NB4 (cell line): Measurements from ENCODE around the gene EDN2.

Experiments used
- POLR2A ChIP-seq: IDR thresholded peaks from 2 replicates; pipeline ENCODE4 v1.6.1; 2011; ENCODE audit warnings: mild to moderate bottlenecking; ENCODE audit not compliant: insufficient read length; ENCODE audit errors: extremely low read depth
- TF ChIP-seq, protein P1 (sequence below): IDR thresholded peaks from one replicate; pipeline ENCODE4 v1.5.1; 2012; ENCODE audit warnings: low read depth, low read length

DNA sequence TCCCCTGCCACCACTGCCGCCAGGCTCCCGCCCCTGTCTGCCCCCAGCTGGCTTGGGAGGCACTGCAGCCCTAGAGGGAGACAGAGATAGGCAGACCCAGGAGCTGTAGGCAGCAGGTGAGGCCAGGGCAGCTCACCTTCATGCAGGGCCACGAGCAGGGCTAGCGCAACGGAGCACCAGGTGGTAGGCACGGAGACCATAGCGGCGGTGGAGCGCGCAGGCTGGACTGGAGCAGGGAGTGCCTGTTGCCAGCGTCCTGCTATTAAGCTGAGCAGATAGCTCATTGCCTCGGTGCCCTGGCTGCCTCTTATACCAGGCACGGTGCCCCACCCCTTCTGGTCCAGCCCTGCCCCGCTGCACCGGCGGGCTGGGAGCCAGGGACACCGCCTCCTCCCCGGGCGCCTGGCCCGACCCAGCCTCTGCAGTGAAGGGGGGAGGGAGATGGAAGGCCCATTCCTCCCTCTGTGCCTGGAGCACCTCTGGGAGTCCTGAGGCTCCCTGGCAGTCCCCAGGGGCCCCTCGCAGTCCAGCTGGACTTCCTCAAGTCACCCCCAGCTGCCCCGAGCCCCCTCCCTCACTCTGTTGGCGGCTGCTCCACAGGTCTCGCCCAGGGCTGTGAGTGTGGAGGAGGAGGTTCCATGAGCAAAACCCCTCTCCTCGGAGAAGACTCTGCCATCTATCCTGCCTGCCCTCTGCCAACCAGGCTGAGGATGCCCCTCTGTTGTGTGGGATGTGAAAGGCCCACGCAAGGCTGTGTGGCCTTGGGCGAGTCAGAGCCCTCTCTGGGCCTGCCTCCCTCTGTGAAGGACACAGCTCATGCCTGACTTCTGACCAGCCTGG lies at the start of gene EDN2:
- TF ChIP-seq, protein P1, sequence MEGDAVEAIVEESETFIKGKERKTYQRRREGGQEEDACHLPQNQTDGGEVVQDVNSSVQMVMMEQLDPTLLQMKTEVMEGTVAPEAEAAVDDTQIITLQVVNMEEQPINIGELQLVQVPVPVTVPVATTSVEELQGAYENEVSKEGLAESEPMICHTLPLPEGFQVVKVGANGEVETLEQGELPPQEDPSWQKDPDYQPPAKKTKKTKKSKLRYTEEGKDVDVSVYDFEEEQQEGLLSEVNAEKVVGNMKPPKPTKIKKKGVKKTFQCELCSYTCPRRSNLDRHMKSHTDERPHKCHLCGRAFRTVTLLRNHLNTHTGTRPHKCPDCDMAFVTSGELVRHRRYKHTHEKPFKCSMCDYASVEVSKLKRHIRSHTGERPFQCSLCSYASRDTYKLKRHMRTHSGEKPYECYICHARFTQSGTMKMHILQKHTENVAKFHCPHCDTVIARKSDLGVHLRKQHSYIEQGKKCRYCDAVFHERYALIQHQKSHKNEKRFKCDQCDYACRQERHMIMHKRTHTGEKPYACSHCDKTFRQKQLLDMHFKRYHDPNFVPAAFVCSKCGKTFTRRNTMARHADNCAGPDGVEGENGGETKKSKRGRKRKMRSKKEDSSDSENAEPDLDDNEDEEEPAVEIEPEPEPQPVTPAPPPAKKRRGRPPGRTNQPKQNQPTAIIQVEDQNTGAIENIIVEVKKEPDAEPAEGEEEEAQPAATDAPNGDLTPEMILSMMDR: peak; percentile 25
- no peak for TF ChIP-seq POLR2A
